GM21381 (cell line): ENCODE data around the gene IL23R.
A peak's percentile ranks its signal among the peaks of the same experiment; 100 is the strongest.

ENCODE experiments used
- ATAC-seq: cut with Tn5 transposase; IDR thresholded peaks from one replicate; pipeline ENCODE4 v1.9.1; 2021; ENCODE audit warnings: mild to moderate bottlenecking, moderate library complexity; ENCODE audit not compliant: unreplicated experiment

The IL23R gene

DNA sequence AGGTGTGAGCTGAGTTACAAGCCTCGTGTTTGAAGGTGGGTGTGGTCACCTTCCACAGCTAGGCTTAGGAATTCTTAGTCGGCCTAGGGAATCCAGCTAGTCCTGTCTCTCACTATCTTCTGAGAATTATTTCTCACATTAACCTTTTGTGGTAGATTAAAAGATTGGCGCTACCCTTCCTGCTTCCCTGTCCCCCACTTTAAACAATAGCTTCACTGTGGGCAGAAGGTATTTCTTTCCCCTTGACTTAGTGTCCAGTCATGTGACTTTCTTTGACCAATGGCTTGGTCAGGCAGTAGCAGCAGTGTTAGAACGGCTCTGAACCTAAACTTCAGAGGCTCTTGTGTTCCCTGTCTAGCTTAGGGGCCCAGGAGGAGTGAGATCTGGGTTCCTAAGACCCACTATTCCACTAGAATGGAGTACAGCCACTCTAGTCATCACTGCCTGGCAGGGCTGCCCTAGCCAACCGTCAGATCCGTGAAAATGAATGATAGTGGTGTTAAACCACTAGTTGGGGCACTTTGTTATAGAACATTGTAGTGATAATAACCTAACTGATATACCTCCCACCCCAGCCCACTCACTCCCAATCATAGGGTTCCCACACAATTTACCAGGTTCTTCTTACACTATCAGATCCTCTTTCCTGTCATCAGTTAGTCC, 17.6 kb upstream of the IL23R start:
- ATAC-seq: peak; percentile 14

DNA sequence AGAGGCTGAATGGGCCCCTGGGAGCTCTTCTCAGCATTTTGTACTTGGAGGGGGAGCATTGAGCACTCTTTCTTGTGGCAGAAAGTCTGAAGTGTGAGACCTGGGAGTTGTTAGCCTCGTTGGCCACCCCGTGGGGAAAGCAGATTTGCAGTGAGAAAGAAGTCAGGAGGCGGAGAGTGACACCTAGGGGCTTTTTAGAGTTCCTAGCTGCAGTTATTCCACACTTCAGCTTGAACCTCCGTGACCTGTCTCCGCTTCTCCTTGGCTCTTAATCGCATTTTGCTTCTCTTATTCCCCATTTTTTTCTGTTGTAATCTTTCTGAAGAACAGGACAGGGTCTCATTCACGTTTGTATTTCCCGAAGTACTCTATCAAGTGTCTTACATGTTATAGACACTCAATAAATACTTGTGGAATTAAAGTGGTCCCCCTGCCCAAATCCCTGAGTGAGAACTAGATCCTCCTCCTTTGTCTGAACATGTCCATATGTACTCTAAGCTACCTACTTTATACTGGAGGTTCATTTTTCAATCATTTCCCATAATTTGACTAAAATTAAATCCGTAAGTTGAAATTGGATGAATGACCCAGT, 17.0 kb upstream of the IL23R start:
- peak; percentile 90 for ATAC-seq

GRCh38 chr1:67150931-67151330, 15.3 kb upstream of the IL23R start:
- ATAC-seq: no peak

- no peak for ATAC-seq
Measured at GRCh38 chr1:67158401-67158800, 7.9 kb upstream of the IL23R start.

- no peak for ATAC-seq
Measured at GRCh38 chr1:67159233-67159632, 7.0 kb upstream of the IL23R start.

GRCh38 chr1:67162954-67163353, 3.3 kb upstream of the IL23R start:
- ATAC-seq: peak; percentile 52

GRCh38 chr1:67165468-67166041, 699 bp upstream of the IL23R start:
- ATAC-seq: no peak

DNA sequence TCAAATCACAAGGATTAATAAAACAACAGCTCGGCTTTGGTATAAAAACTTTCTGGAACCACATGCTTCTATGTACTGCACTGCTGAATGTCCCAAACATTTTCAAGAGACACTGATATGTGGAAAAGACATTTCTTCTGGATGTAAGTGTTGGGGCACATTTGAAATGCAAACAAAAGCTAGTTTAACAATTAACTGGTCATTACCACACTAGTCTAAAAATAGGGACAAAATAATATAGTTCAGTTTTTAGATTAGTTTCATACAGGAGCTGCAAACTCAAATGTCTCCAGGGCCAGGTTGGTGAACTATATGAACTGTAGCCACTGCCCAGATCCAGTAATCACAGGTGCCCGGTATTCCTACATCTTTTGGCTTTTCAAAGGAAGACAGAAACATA, 3.2 kb downstream of the IL23R start:
- ATAC-seq: peak; percentile 47

- ATAC-seq: no peak
Measured at GRCh38 chr1:67169932-67170331, 3.7 kb downstream of the IL23R start.

- ATAC-seq: no peak
Measured at GRCh38 chr1:67170751-67171573, 4.7 kb downstream of the IL23R start.

- no peak for ATAC-seq
Measured at GRCh38 chr1:67171574-67171955, 5.3 kb downstream of the IL23R start.

DNA sequence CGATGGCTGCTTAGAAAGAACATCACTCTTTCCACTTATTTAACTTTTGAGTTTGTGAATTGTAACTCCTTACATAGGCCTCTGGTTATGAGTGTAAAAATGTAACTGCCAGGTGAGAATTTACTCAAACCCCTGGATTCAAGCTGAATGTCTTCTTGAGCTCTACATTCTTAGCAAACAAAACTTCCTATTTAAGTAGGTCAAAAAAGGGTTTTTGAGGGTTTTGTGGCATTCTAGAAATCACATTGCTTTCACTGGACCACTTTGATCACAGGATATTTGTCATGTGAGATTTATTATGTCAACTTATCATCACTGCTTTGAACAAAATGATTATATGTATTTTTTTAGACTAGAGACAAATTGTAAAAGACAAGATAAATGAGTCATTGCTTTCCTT, 5.7 kb downstream of the IL23R start:
- ATAC-seq: no peak

GRCh38 chr1:67173988-67174387, 7.7 kb downstream of the IL23R start:
- ATAC-seq: no peak

DNA sequence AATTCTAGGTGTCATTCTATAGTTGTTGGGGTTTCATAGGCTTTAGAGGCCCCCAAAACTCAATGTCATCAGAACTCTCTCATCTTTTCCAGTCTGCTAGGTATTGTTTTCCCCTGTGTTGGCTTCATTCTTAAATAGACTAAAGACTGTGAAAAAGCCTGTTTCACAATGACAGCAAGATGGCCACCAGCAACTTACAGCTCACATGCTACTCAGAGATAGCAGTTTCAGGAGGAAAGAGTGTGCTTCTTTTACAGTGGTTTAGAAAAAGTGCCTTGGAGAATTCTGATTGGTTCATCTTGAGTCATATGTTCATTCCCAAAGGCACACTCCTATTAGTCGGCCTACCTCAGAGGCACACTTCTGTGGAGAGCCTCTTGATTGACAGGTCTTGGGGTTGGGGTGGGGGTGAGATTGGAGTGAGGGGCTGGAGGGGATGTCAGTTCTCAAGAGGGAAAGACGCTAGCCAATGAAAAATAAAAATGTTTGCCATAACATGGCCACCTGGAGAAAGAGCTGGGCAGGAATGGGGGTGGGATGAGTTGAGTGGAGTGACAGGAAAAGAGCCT, 8.5 kb downstream of the IL23R start:
- ATAC-seq: peak; percentile 55

DNA sequence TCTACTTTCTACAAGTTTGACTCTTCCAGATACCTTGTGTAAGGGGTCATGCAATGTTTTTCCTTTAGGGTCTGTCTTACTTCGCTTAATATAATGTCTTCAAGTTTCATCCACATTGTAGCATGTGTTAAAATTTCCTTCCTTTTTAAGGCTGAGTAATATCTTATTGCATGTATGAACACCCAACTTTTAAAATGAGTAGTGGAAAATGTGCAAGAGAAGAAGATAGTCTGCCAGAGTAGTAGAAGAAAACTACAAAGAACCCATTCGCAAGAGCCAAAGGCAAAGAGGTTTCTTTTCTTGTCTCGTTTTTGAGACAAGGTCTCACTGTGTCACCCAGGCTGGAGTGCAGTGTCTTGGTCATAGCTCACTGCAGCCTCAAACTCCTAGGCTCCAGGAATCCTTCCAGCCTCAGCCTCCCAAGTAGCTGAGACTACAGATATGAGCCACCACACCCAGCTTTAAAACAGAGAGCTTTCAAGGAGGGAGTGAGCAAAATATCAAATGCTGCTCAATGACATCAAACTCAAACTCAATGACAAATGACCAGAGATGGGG, 9.4 kb downstream of the IL23R start:
- ATAC-seq: no peak

GRCh38 chr1:67184838-67185421, 18.7 kb downstream of the IL23R start:
- no peak for ATAC-seq

- no peak for ATAC-seq
Measured at GRCh38 chr1:67188137-67188536, 21.9 kb downstream of the IL23R start.

- no peak for ATAC-seq
Measured at GRCh38 chr1:67189953-67190352, 23.7 kb downstream of the IL23R start.

- ATAC-seq: no peak
Measured at GRCh38 chr1:67190410-67190809, 24.2 kb downstream of the IL23R start.

GRCh38 chr1:67190942-67191341, 24.7 kb downstream of the IL23R start:
- ATAC-seq: no peak
